GM19035 (cell line): ENCODE results near the gene PNMA6F.
"Not testable (repeated sequence)": the region's sequence is repeated elsewhere in the genome, so short reads cannot be mapped to it uniquely, and the experiment has no call there.

Experiments
- ATAC-seq: cut with Tn5 transposase; IDR thresholded peaks from one replicate; pipeline ENCODE4 v1.9.1; 2021; ENCODE audit not compliant: unreplicated experiment

The PNMA6F gene

DNA sequence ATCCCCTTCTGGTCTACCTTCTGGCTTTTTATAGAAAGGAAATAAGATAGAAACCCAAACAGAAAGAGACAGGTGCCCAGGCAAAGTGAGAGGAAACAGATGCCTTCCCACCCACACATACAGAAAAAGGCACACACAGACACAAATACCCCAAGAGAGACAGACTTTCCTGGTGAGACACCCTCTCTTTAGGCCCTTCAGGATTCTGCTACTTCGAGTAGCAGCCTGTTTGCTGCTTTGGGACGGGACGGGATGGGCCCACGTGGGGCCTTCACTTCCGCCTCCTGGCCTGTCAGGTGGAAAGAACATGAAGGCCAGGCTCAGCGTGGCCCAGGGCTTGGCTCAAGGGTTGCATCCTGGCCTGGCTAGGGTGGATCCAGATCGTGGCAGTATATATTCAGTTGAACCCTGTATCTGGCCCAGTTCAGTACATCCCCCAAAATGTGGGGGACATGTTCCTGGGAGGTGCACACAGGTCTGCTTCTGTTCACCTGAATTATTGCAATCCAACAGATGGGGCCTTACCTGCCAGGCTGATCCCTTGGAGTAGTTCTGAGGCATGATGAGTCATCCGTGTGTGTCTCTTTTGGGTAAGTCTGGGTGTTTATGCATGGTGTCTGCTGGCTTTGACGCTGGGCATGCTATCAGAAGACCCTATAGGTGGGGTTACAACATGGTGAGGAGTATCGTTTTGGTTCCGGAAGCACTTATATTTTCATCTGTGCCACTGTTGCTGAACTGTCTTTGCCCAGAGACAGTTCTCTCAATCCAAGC is 14.7 kb upstream of the PNMA6F start:
- ATAC-seq: peak; percentile 41

DNA sequence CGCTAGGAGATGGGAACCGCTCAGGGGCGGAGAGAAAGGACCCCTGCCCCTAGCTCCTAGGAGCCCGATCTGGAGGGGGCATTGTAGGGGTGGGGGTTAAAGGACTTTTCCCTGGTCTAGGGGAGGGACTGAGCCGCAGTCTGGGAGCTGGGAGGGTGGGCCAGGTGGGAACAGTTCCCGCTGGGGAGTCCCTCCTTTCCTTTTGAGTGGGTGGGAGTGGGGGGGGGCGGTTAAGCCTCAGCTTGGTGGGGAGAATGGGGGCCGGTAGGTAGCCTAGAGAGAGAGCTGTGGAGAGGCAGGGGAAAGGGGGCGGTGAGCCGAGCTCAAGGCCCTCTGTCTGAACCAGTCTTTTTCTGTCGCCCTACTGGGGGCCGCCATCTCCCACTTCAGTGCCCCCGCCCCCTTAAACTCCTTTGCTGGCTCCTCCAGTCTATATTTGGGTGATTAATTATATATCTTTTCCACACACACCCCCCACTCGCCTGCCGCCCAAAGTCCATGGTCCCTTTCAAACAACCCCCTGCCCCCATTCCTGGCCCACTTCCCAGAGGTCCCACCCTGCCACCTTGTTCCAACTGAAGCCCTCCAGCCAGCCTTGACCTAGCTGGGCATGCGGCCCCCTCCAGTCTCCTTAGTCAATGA is 13.2 kb upstream of the PNMA6F start:
- no peak for ATAC-seq

DNA sequence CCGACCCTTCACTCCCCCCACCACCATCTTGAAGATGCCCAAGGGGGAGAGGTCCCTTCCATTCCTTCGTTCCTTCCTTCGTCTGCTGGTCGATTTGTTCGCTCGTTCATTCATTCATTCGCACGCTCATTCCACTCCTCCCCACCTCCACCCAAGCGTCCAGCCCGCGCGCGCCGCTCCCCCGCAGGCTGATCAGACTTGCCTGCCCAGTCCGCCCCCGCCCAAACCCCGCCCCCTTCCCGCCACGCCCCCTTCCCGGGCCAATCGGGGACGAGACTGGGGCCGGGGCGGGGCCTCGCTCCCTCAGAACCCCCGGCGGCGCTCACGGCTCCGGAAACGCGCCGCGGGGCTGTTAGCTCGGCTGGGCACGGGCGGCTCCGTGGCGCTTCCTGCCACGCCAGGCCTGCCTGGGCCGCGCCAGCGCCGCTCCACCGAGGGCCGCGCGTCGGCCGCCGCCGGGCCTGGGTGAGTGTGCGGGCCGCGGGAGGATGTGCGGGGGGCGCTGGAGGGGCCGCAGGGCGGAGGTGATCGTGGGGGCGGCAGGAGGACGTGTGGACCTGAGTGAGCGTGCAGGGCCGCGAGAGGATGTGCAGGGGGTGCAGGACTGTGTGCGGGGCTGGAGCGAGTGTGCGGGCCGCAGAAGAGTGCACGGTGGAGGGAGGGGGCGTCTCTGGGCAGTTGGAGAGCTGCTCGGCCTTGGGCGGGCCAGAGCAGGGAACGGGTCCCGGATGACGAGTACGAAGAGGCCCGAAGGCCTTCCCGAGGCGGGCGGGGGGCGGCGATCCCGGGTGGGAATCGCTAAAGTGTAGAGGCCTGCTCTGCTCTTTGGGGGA is 12.5 kb upstream of the PNMA6F start, which contains the start of gene ZNF275:
ZNF275 (plus strand) TSS at position 333 of the 833 bp plus-strand sequence. CDS start 2,527 bp downstream, outside the sequence.
- ATAC-seq: peak; percentile 83

DNA sequence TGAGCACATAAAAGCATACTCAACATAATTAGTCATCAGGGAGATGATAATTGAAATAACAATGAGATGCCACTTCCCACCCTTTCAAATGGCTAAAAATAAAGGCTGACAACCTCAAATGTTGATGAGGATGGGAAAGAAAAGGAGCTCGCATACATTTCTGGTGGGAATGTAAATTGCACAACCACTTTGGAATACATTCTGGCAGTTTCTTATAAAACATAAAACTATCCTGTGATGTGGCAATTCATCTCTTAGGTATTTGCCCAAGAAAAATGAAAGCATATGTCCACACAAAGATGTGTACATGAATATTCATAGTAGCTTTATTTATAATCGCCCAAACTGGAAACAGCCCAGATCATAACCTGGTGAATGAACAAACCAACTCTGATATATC is 11.7 kb upstream of the PNMA6F start:
- no peak for ATAC-seq

DNA sequence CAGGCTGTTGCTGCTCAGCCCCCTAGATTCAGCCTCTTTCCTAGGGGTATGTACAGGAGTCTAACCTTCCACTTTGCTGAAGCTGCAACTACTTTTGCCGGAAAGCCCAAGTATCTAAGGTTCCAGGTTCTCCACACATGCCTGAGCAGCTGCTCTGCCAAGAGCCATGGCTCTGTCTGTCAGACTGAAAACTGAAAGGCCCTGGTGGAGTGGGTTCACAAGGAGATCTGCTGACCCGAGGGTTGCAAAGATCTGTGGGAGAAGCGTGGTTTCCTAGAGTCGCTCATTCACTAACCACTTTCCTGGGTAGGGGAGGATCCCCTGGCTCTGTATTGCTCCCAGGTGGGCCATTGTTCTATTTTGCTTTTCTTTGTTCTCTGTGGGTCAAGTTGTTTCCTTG is 6.0 kb upstream of the PNMA6F start:
- no peak for ATAC-seq

DNA sequence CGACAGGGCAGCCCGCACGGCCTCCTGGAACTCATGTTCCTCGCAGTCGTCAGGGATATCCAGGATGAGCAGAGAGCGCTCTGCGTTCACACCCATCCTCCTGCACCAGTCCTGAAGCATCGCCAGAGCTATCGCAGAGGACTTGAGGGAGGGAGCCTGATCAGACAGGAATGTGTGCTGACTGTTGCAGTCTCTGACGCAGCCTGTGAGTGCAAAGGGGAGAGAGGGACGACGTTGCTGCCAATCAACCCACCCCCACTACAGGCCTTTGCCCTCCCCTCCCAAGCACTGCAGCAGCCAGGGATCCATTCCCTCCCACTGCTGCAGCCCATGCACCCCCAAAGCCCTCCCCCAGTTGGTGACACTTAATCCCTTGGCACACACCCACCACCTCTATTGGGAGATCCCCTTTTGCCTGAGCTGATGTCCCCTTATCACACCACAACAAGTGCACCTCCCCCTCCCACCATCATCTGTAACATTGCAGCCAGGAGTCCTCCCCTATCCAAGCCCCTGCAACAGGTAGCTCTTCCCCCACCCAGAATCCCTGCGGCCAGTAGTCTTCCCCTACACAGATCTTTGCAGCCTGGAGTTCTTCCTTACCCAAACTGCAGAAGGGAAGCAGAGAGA is 897 bp downstream of the PNMA6F start:
- no peak for ATAC-seq

DNA sequence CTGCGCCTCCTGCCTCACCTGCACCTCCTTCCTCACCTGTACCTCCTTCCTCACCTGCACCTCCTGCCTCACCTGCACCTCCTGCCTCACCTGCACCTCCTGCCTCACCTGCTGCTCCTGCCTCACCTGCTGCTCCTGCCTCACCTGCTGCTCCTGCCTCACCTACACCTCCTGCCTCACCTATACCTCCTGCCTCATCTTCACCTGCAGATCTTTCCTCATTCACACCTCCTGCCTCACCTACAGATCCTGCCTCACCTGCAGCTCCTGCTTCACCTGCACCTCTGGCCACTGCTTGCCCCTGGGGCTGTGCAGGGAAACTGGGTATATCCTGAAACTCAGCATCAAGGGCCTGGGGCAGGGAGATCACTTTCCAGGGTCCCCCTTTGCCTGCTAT is 1.5 kb downstream of the PNMA6F start:
- not testable (repeated sequence) for ATAC-seq

DNA sequence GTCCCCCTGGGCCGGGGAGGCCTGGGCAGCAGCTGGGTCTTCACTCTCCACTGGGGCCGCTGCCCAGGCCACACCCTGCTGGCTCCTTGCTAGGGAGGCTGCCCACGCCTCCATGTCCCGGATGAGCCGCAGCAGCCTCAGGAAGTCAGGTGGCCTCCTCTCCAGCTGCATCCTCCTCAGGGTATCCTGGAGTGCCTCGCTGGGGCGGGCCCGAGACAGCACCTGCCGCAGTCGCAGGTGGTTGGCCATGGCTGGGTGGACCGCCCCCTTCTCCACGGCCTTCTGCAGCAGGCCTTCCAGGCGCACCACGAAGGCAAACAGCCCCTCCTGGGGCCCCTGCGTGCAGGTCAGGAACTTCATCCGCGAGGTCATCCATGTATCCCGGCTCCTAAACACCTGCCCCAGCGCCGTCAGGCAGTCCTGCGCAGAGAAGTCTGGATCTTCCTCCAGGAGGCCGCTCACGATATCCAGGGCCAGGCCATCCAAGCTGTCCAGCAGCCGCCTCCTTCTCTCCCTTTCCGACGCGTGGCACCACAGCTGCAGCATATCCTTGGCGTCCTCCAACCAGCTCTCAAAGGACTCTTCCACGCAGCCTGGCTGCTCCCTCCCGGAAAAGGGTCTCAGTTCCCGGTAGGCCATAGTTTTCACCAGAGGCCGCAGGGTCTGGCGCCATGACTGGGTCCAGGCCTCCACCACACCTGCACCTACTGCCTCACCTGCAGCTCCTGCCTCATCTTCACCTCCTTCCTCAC is 2.1 kb downstream of the PNMA6F start:
- ATAC-seq: no peak

DNA sequence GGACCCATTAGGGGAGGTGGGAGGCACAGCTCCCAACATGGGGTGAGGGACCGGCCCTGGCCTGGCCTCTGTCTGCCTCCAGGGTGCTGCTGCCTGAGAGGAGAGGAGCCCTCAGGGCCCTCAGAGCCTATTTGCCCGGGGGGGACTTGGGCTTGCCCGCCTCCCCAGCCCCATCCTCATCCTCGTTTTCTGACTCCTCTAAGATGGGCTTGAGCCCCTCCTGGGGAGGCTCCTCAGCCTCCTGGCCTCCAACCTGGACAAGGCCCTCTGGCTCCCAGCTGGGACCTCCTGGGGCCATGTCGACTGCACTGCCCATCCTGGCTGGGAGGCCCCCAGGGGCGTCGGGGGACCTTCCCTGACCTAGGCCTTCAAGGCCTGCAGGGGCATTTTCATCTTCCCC is 2.8 kb downstream of the PNMA6F start:
- no peak for ATAC-seq

DNA sequence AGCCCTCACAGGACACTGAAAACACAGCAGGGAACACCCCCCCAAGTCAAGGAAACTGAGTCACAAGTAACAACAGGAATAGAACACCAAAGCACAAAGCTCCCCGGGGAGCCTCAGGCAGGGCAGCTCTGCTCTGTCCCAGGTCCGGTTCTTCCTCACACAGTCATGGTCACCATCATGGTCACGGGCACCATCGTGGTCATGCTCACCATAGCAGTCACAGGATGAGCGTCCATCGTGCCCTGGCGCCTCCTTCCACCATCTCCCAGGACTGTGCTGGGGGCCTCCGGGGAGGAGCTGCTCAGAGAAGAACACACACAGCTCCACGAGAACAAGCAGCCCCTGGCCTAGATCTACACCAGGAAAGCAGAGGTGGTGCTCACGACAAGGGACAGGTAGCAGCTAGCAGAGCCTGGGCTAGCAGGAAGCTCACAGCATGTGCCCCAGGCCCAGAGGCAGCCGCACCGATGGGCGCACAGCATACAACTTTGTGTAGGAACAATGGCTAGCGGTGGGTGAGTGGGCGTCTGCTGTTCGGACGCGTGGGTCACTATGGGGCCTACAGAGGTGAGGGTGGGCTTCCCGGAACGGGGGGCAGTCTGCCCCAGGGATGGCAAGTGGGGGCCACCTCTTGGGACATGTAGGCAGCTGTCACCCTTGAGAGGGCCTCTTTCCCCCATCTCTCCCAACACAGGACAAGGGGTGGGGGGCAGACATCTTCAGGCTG is 3.4 kb downstream of the PNMA6F start:
- no peak for ATAC-seq

DNA sequence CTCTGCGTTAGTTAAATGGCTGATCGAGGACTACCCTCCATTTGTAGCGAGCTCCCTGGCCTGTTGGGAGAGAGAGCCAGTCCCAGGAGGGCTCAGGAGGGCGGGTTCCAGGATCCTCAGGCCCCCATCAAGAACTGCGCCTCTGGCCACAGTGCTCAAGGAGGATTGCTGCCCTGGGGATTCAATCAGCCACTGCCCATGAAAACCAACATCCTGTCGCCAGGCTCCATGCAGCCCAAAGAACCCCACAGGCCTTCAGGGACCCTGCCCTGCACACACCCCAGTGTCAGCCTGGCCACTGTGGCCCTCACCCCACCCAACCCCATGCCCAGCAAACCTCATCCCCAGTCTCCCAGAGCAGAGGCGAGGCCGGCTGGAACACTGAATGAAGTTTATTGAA is 4.3 kb downstream of the PNMA6F start:
- ATAC-seq: no peak

DNA sequence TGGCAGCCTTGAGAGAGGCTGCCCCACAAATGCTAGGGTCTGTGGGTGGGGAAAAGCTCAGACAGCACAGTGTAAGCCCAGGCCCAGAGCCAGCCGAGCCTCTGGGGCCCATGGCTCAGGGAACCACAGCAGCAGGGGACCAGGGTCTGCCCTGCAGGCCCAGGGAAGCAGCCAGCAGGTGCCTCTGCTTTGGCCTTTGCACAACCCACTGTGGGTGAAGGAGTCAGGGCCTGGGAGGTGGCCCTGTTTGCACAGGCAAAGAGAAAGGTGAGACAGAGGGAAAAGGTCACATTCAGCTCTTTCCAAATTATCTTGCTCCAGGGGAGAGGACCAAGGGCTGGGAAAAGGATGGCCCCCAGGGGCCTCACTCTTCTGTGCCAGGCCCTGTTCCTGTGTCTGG is 8.7 kb downstream of the PNMA6F start:
- no peak for ATAC-seq

DNA sequence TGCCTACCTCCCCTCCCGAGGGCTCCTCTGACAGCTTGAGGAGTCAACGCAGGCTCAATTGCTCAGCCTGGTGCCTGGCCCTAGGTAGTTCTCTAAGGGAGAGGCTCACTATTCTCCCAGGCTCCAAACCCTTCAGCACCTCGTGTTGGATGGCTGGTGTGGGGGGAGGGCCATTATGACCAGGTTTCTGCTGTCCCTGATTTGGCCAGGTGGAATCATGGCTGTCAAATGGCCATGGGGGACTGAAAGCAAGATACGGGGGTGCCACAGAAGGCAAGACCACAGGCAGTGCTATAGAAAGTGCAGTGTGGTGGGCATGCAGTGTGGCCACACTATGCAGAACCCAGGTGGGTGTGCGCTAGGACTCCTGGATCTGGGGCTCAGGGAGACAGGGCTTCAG is 9.5 kb downstream of the PNMA6F start:
- no peak for ATAC-seq

DNA sequence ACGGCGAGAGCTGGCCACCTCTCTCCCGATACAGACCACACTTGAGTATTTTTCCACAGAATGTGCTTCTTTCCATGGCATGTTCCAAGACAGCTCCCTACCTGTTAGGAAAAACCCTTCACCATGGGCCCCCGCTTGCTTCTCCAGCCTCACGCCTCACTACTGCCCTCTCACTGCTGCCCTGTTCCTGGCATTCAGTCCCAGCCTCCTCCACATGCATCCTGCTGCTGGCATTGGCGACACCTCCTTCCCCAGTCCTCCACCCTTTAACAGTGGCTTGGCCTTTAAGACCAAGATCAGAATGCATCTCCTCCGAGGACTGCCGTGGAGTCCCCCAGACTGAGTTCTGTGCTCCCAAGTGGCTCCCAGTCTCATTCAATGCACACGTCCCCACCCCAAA is 10.7 kb downstream of the PNMA6F start:
- ATAC-seq: no peak

DNA sequence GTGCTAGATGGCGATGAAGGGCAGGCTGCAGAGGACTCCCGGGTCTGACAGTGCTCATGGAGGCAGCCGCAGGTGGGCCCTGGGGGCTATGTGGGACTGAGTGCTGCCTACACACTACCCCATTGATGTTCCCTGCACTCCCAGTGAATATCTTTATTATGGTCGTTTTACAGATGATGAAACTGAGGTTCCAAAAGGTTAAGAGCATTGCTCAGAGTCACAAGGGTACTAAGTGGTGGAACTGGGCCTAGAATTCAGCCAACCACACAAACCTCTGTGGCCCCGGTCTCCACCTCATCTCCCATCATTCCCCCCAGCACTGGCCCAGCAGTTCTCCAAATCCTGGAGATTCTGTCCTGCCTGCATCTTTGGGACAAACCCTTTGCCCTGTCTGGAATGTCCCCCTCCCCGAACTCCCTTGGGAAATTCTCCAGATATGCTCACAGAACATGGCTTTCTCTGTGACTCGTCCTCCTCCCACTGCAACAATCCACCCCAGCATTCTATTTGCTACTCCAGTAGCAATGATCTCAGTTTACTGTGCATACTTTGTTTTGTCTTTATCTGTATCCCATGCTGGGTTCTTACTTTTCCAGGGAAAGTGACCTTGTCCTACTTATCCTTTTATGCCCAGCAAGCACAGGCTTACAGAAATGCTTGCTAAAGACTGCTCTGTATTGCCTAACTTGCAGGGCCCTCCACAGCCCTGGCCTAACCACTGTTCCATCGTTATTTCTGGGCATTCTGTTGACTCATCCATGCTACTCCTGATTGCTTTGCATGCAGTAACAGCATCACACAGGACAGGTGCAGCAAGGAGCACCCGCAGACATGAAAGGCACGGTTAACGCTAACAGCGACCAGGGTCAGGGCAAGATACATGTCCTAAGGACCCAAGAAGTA is 14.0 kb downstream of the PNMA6F start:
- no peak for ATAC-seq

DNA sequence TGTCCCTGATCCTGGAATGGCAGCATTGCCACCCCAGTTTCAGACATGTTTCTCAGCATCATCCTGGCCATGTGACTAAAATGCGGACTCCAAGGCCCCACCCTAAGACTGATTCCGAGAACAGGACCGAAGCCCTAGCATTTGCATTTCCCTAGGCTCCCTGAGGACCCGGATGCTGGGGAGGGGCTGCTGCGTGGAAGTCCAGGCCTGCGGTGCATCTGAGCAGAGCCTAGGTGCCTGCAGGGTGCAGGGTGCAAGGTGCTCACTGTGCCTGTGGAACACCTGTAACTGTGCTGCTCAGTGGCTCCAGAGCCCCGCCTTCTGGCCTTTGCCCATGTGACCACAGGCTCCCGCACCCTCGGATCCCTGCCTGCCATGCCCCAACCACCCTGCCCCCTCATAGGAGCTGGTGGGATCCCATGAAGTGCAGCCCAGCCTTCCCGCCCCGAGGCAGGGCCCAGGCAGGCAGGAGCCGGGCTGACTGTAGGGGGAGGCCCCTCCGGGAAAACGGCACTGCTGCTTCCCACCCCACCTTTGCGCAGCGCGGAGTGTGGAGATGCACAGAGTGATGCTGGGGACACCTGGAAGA is 14.9 kb downstream of the PNMA6F start:
- no peak for ATAC-seq

DNA sequence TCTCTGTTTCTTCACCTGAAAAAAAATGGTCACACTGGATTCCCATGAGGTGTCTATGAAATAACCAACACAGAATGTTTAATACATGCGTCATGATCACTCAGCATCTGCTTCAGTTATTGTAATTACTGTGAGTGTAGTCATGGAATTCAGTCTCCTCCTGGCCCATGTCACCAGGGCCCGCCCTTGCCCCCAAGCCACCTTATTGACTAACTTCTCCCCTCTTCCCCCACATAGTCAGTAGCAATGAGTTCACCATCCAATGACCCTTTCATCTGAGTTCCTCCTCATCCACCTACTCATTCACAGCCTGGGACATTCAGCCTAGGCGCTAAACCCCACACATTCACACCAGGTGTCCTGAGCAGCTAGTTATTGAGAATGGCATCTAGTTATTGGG is 15.6 kb downstream of the PNMA6F start:
- ATAC-seq: no peak

DNA sequence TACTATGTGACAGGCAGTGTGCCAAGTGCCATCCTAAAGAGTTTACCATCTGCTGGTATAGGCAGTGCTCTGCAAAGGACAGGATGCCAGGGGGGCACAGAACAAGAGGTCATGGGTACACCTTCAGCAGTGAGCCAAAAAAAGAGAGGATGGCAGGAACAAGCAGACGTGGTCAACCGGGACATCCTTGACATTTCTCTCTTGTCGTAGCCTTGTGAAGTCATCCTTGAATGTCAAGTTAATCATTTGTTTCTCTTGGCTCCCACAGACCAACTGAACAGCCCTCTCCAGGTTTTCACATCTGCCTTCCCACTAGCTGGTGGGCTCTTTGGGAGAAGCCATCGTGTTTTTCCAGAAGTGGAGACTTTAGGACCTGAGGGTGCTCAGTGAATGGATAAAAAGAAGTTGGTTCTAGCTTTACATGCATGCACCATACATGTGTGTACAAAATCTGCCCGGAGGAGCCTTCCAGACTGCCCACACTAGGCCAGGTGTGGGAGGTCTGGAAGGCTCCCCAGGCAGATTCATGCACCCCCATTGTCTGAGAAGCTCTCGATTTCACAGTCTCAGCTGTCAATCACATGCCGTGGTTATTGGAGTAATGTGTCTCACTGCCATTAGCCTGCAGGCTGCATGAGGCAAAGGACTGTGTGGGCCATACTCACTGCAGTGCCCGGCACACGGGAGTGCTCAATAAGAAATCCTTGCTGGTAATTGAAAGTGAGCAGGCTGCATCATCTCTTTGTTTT is 16.4 kb downstream of the PNMA6F start:
- ATAC-seq: no peak
